Testis (tissue), 3 donors: Measurements from ENCODE around the gene ABTB2. TPM values are rescaled to one million over a fixed set of nuclear protein-coding genes. Genes with fewer than 3 reads are reported as not detected.
A peak's percentile ranks its signal among the peaks of the same experiment; 100 is the strongest.

Experiments
- DNase-seq: peaks from one replicate; pipeline ENCODE4 v3.0.0-alpha.2; 2019
- H3K27ac ChIP-seq, 2 donors: fragments of 200-600 bp; sonication (generic); one replicate each; pipeline ENCODE4 v1.5.1; 2019
- H3K27me3 ChIP-seq: fragments of 200-600 bp; sonication (generic); one replicate; pipeline ENCODE4 v1.5.1; 2019
- H3K36me3 ChIP-seq: fragments of 200-600 bp; sonication (generic); one replicate; pipeline ENCODE4 v1.5.1; 2017; ENCODE audit warnings: low read depth; ENCODE audit errors: missing control alignments
- H3K4me1 ChIP-seq: fragments of 200-600 bp; sonication (generic); one replicate; pipeline ENCODE4 v1.5.1; 2019
- H3K4me3 ChIP-seq, 2 donors: fragments of 200-600 bp; sonication (generic); one replicate each; pipeline ENCODE4 v1.5.1; 2017 to 2019
- H3K9me3 ChIP-seq: fragments of 200-600 bp; sonication (generic); one replicate; pipeline ENCODE4 v1.5.1; 2017
- POLR2A ChIP-seq: fragments of 450-650 bp; IDR thresholded peaks from one replicate; pipeline ENCODE4 v1.6.1; 2017; ENCODE audit warnings: antibody characterized with exemption, mild to moderate bottlenecking, moderate library complexity
- WGBS, 2 donors: methylation state at CpG; one replicate each; pipeline ENCODE4 v1.1.5; 2018; 5-methylcytosine and 5-hydroxymethylcytosine counted together
- intact Hi-C: fragments of 100-400 bp; cut with DNase I; formaldehyde crosslinking; loops from one replicate; pipeline ENCODE4 v1.15.1; 2023; ENCODE audit warnings: low total_unique reads
- polyA plus RNA-seq: library from polyadenylated mRNA; stranded (reverse); fragments of 350-450 nt; fragmentation: Illumina TruSeq; extraction: RNeasy Lipid Tissue Mini Kit (QIAGEN cat#74804); gene quantifications from one replicate; pipeline ENCODE4 v1.2.3, GENCODE V29; 2014; ENCODE audit warnings: low read depth, low replicate concordance; ENCODE audit not compliant: insufficient read depth
- total RNA-seq, 2 donors: library from RNA; depleted of rRNA; stranded (reverse); fragments of >200 nt; gene quantifications; one replicate each; pipeline ENCODE4 v1.2.3, GENCODE V29; 2016
- TF ChIP-seq, protein P1 (sequence below), 3 experiments: fragments of 450-650 bp in 2 of 3; fragments of 200-600 bp in 1 of 3; sonication (generic) in 1 of 3; IDR thresholded peaks; one replicate each; pipeline ENCODE4 v1.5.1; 2016 to 2019; ENCODE audit warnings: antibody characterized with exemption in 3 of 3, mild to moderate bottlenecking in 2 of 3, moderate library complexity in 1 of 3

The ABTB2 gene
- total and polyA plus RNA-seq, 3 donors from 2014 or later: 5.8 to 12.1 (median 8.9) TPM

GRCh38 chr11:34192481-34193401 is 165.1 kb downstream of the ABTB2 start:
- TF ChIP-seq, protein P1, sequence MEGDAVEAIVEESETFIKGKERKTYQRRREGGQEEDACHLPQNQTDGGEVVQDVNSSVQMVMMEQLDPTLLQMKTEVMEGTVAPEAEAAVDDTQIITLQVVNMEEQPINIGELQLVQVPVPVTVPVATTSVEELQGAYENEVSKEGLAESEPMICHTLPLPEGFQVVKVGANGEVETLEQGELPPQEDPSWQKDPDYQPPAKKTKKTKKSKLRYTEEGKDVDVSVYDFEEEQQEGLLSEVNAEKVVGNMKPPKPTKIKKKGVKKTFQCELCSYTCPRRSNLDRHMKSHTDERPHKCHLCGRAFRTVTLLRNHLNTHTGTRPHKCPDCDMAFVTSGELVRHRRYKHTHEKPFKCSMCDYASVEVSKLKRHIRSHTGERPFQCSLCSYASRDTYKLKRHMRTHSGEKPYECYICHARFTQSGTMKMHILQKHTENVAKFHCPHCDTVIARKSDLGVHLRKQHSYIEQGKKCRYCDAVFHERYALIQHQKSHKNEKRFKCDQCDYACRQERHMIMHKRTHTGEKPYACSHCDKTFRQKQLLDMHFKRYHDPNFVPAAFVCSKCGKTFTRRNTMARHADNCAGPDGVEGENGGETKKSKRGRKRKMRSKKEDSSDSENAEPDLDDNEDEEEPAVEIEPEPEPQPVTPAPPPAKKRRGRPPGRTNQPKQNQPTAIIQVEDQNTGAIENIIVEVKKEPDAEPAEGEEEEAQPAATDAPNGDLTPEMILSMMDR (IDR thresholded peaks at IDR 0.05): no peak
- no peak for TF ChIP-seq POLR2A
- Histone ChIP-seq H3K4me1 (peaks cover 12% of the 10 kb centered on the region), H3K4me3 (no peak overlapping the region), H3K9me3 (no peaks in the 10 kb centered on the region), H3K36me3 (no peaks in the 10 kb centered on the region), H3K27ac (peak overlapping the region in 1 of 2 donors; percentile 64), H3K27me3 (no peaks in the 10 kb centered on the region)
- 57 to 62% methylated on average over 12 to 13 of the region's 14 CpGs for whole genome bisulfite sequencing, 2 donors
- intact Hi-C loops: no loop called here
- DNase-seq: peak; percentile 50

- Histone ChIP-seq H3K27me3 (no peaks in the 10 kb centered on the region), H3K4me3 (no peak overlapping the region), H3K36me3 (no peaks in the 10 kb centered on the region), H3K4me1 (peaks cover 12% of the 10 kb centered on the region), H3K27ac (peak overlapping the region in 1 of 2 donors; percentile 64), H3K9me3 (no peaks in the 10 kb centered on the region)
- no peak for DNase-seq
- 77 to 81% methylated on average over 4 to 5 of the region's 5 CpGs for WGBS, 2 donors
- no peak for TF ChIP-seq POLR2A
- TF ChIP-seq, protein P1 (IDR thresholded peaks at IDR 0.05): no peak
- intact Hi-C loops: no loop called here
These were observed 166.2 kb downstream of the ABTB2 start for GRCh38 chr11:34191578-34191977.

- no peaks in the 10 kb centered on the region for H3K27me3 ChIP-seq
- H3K36me3 ChIP-seq: no peaks in the 10 kb centered on the region
- H3K9me3 ChIP-seq: no peaks in the 10 kb centered on the region
- intact Hi-C loops: no loop called here
- H3K4me3 ChIP-seq: no peak overlapping the region
- H3K4me1 ChIP-seq: peaks cover 12% of the 10 kb centered on the region
- no peak for TF ChIP-seq POLR2A
- TF ChIP-seq, protein P1 (IDR thresholded peaks at IDR 0.05): no peak
- DNase-seq: no peak
- 89 to 94% methylated on average over 8 of the region's 8 CpGs for WGBS, 2 donors
- H3K27ac ChIP-seq: no peak overlapping the region
These were observed 167.3 kb downstream of the ABTB2 start for GRCh38 chr11:34190192-34191139.

GRCh38 chr11:34189191-34189590 is 168.6 kb downstream of the ABTB2 start:
- WGBS, 2 donors: 80 to 83% methylated on average over 9 of the region's 9 CpGs
- DNase-seq: no peak
- no peaks in the 10 kb centered on the region for H3K27me3 ChIP-seq
- intact Hi-C loops: no loop called here
- no peak for TF ChIP-seq POLR2A
- TF ChIP-seq, protein P1 (IDR thresholded peaks at IDR 0.05): no peak
- H3K36me3 ChIP-seq: no peaks in the 10 kb centered on the region
- no peak overlapping the region for H3K27ac ChIP-seq
- H3K4me3 ChIP-seq: no peak overlapping the region
- H3K4me1 ChIP-seq: peaks cover 12% of the 10 kb centered on the region
- no peaks in the 10 kb centered on the region for H3K9me3 ChIP-seq
